HG02973 (cell line): ENCODE data around the gene KLHL18.
"Not testable (repeated sequence)": the region's sequence is repeated elsewhere in the genome, so short reads cannot be mapped to it uniquely, and the experiment has no call there.

Experiments used
- ATAC-seq: cut with Tn5 transposase; IDR thresholded peaks from one replicate; pipeline ENCODE4 v1.9.1; 2021; ENCODE audit warnings: moderate library complexity; ENCODE audit not compliant: unreplicated experiment

Gene KLHL18

DNA sequence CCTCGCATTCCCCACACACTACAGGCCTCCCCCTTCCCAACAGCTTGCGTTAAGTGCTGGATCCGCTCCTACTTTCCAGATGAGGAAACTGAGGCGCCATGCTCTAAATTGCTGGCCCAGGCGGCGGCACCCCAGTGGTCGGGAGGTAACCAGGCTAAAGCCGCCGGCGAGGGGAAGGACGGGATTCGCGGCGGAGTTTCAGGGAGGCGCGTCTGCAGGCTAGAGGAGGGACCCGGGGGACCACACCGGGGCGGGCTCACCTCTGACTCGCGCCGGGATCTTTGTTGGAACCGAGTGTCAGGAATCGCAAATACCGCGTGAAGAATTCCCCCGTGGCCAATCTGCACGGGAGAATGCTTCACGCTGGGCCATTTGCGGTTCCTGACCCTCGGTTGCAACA lies 73.5 kb downstream of the KLHL18 start:
- no peak for ATAC-seq

GRCh38 chr3:47359323-47359722 lies 76.6 kb downstream of the KLHL18 start:
- ATAC-seq: no peak

- not testable (repeated sequence) for ATAC-seq
Observed at GRCh38 chr3:47360110-47360517, 77.4 kb downstream of the KLHL18 start.

DNA sequence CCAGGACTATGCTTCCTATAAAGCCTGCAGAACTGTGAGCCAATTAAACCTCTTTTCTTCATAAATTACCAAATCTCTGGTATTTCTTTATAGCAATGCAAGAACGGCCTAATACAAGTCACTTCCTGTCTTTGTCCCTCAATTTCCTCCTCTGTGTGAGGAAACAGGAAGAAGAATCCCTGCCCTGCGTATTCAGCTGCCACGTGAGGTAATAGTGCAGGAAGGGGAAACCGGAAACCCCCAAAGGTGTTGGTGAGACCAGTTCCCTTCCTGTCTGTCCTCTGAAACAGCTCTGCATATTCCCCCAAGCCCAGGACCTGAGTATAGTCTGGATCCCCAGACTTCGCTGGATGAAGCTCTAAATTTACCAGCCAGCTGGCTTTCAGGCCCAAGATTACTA lies 80.0 kb downstream of the KLHL18 start:
- ATAC-seq: no peak

- ATAC-seq: no peak
Observed at GRCh38 chr3:47365213-47366153, 82.7 kb downstream of the KLHL18 start.

DNA sequence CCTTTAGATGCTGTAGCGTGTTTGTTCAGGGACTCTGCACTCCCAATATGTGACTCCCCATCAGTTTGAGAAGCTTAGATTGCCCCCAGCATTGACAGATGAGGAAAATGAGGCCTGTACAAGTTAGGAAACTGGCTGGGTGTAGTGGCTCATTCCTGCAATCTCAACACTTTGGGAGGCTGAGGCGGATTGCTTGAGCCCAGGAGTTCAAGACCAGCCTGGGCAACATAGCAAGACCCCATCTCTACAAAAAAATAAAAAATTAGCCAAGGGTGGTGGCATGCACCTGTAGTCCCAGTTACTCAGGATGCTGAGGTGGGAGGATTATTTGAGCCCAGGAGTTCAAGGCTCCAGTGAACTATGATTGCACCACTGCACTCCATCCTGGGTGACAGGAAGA lies 84.1 kb downstream of the KLHL18 start:
- no peak for ATAC-seq

DNA sequence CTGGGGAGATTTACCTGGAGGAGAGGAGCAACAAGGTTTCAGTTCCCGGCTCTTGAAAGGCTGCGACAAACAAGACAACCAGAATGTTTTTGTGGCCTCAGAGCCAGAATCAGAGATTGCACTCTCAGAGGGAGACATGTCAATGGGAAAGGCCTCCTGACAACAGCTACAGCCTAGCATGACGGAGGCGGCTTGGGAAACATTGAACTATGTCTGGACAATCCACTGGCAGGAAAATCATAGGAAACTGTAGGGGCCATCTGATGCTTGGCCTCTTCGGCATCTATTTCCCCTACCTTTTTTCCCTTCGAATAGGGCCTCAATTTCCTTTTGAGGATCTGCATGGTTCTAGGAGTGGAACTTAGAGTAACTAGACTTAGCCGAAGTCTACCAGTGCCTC lies 84.9 kb downstream of the KLHL18 start:
- no peak for ATAC-seq

DNA sequence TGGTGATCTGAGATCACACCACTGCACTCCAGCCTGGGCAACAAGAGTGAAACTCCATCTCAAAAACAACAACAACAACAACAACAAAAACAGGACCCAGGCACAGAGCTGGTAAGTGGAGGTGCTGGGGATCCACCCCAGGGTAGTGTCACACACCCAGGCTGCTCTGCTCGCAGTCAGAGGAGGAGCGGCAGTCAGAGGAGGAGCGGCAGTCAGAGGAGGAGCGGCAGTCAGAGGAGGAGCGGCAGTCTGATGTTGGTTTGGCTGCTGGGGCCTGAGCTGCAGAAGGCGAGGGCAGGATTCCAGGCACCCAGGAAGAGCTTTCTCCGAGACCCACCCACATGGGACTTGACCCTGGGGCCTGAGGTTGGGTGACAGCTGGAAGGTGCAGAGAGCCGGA lies 87.3 kb downstream of the KLHL18 start:
- ATAC-seq: not testable (repeated sequence)

DNA sequence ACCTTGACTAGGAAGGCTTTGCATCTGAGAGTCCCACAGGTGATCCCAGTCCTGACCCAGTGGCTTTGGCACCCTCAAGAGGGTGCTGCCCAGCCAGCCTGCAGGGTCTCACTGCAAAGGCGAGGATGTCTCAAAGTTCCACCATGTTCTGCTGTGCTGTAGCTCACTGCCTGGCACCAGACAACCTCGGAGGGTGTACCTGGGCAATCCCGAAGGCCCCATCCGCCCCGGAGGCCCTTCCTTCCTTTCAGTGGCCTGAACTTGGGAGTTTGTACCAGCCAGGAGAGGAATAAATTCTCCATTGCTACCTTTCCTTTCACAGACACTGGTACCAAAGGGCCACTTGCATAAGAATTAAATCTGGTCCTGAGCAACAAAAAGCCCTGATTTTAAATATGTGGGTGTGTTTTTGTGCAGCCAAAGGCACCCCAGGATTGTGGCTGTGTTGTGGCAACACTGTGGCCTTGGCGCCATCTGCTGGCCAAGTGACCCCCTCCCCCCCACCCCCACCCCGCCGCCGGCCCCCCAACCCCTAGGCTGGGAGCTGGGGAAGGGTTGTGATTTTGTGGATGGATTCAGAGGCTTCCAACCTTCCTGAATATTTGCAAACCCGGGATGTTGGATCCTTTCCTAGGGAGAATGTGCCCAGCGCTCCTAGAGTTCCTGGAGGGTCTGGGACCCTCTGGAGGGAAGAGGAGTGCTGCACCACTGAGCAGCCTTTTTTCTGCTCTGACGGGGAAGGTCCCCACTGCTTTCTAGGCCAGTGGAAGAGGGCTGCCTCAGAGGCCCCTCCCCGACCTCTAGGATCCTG lies 88.3 kb downstream of the KLHL18 start:
- ATAC-seq: no peak

DNA sequence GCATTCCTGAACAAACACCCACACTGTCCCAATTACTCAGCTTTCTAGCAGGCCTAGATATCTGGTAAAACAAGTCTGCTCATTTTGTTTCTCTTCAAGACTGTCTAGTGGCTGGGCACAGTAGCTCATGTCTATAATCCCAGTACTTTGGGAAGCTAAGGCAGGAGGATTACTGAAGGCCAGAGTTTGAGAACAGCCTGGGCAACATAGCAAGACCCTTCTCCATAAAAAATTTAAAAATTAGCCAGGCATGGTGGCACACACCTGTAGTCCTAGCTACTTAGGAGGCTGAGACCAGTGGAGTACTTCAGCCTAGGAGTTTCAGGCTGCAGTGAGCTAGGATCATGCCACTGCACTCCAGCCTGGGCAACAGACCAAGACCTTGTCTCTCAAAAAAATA lies 91.8 kb downstream of the KLHL18 start:
- ATAC-seq: no peak

- ATAC-seq: no peak
Observed at GRCh38 chr3:47376393-47376792, 93.6 kb downstream of the KLHL18 start.

DNA sequence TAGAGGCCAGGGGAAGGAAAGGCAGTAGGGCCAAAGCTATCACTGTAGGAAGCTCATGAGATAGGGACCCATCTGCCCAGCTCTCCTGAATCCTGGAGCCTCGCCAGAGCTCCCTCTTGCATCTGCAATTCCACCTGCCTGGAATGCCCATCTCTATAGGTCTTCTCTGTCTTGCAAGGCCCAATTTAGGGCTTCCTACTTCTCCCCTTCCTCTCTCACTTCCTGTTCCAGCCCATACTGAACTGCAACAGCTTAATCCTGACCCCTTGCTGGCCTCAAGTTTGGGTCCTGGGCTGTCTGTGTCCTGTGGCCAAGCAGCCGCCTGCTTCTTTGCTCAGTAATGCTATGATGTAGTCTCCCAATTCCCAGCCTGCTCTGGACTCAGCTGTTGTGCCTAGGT lies 94.4 kb downstream of the KLHL18 start:
- no peak for ATAC-seq

DNA sequence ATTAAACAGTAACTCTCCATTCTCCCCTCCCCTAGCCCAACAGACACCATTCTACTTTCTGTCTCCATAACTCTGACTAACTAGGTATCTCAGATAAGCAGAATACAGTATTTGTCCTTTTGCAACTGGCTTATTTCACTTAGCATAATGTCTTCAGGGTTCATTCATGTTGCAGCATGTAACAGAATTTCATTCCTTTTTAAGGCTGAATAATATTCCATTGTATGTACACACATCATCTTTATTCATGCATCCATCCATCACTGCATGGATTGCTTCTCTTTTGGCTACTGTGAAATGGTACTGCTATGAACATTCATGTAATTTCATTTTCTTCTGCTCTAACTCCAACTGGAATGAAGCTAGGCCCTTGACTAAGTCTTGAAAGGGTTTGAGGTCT lies 96.1 kb downstream of the KLHL18 start:
- no peak for ATAC-seq

GRCh38 chr3:47379411-47379899 lies 96.7 kb downstream of the KLHL18 start:
- ATAC-seq: no peak

DNA sequence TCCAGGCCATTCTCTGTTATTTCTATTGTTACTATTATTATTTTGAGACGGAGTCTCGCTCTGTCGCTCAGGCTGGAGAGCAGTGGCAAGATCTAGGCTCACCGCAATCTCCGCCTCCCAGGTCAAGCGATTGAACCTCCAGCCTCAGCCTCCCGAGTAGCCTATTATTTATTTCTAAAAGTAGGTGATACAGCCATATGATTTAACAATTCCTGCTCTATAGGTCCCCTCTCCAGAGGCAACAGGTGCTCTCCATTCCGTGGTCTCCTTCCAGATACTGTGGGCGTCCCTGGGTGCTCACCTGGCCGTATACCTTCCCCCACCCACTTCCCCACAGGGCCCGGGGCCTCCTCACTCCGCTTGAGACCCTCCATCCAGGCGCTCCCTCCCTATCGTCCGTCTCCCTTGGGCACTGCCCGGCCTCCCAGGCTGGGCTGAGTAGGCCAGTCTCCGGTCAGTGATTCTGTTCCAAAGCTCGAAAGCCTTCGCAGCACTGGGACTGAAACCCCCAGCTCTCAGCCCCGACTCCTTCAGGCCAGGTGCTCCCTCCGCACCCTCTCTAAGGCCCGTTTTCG lies 97.4 kb downstream of the KLHL18 start:
- no peak for ATAC-seq

DNA sequence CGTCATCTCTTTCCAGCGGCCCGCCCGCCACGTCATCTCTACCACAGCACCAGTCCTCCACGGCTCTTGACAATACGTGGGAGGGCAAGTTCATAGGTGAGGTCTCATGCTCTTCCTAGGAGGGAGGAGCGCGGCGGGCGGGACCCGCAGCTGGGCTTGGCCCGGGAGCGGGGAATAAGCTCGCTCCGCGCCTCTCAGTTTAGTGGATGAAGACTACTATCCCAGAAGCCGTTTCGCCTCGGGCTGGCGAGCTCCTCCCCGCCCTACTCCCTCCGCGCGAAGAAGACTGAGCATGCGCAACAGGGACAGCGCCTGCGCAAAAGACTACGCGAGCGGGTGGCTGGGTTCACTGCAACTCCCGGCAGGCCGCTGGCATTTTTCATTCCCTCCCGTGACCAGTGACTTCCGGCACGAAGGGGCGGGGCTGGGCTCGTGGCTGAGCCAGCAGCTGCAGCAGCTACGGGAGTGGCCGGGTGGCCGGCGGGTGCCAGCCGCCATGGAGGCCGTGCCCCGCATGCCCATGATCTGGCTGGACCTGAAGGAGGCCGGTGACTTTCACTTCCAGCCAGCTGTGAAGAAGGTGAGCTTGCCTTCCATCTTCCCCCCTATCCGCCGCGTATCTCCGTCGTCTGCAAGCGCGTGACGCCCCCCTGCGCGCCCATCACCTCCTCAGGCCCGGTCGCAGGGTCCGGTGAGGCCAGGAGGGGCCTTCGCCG lies 98.0 kb downstream of the KLHL18 start, which contains the start of gene PTPN23:
Gene PTPN23 (plus strand): TSS at position 421 of the 716 bp plus-strand sequence. CDS start 76 bp downstream, at position 497.
- peak; percentile 68 for ATAC-seq

- peak; percentile 52 for ATAC-seq
Observed at GRCh38 chr3:47381317-47382157, 98.8 kb downstream of the KLHL18 start.

- no peak for ATAC-seq
Observed at GRCh38 chr3:47384425-47384824, 101.7 kb downstream of the KLHL18 start.

DNA sequence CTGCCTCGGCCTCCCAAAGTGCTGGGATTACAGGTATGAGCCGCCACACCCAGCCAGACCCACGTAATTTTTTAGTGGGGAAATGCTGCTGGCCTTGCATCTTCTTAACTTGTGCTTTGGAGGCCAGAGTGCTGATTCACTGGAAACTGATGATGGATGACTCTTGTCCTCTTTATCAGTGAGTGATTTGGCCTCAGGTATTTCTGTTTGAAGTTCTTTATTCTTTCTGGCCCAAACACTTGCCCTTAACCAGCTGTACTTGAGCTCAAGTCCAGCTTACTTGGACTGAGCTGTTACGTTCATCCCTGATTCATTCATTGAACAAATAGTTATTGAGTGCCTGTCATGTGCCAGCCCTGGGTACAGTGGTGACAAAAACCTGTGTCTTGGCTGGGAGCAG lies 102.3 kb downstream of the KLHL18 start:
- ATAC-seq: no peak

- no peak for ATAC-seq
Observed at GRCh38 chr3:47385796-47386195, 103.1 kb downstream of the KLHL18 start.
